D721Med (cell line): Measurements from ENCODE around the gene FGF19.

Source experiments
- DNase-seq: peaks from one replicate; pipeline ENCODE4 v3.0.0; 2011; ENCODE audit warnings: low spot score; ENCODE audit not compliant: insufficient read length
- FAIRE-seq: peaks from 2 replicates; lab custom pipeline; 2011; peaks lifted over from hg19 to GRCh38; lab: Jason Lieb, UNC
- TF ChIP-seq, protein P1 (sequence below): IDR thresholded peaks from 2 replicates; pipeline ENCODE4 v1.5.1; 2012; ENCODE audit warnings: mild to moderate bottlenecking, control low read depth; ENCODE audit not compliant: insufficient read depth; ENCODE audit errors: missing control alignments

Gene FGF19

DNA sequence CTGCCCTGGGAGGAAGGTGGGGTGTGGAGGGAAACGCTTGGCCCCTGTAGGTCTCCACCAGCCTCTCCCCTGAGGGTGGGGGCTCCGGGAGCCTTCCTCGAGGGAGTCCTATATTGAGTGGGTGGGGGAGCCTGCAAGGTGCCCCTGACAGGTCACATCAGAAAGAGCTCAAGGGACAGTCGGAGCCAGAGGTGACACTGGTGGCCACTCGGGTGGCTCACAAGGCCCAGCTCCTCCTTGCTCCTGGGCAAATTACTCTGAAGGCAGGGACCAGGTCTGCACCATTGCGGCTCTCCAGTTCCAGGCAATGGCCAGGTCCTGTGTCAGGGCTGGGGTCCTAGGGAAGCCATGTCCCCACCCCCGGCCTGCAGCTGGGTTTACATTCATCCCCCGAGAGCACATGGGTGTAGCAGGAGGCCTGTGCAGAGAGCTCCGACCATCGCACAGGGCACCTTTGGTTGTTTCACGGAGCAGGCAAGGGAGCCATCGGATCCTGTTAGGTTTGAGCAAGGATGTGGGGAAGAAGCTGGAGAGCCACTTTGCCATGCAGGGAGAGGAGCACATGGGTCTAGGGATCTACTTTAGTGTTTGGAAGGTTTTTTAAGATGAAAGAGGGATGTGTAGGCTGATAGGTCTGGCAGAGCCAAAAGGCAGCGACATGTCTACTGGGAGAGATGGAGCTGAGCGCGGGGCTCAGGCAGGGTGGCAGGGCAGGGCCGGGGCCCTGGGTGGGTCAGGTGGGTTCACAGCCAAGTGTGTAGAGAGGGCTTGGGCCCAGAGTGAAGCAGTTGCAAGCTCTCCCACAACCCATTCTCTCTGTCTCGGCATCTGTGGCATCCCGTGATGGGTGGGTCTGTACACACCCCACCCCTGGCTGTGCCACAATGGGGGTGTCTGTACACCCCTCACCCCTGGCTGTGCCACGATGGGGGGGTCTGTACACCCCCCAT is 48.1 kb downstream of the FGF19 start:
- FAIRE-seq (no peak), DNase-seq (no peak)
- TF ChIP-seq, protein P1, sequence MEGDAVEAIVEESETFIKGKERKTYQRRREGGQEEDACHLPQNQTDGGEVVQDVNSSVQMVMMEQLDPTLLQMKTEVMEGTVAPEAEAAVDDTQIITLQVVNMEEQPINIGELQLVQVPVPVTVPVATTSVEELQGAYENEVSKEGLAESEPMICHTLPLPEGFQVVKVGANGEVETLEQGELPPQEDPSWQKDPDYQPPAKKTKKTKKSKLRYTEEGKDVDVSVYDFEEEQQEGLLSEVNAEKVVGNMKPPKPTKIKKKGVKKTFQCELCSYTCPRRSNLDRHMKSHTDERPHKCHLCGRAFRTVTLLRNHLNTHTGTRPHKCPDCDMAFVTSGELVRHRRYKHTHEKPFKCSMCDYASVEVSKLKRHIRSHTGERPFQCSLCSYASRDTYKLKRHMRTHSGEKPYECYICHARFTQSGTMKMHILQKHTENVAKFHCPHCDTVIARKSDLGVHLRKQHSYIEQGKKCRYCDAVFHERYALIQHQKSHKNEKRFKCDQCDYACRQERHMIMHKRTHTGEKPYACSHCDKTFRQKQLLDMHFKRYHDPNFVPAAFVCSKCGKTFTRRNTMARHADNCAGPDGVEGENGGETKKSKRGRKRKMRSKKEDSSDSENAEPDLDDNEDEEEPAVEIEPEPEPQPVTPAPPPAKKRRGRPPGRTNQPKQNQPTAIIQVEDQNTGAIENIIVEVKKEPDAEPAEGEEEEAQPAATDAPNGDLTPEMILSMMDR, result no peak

DNA sequence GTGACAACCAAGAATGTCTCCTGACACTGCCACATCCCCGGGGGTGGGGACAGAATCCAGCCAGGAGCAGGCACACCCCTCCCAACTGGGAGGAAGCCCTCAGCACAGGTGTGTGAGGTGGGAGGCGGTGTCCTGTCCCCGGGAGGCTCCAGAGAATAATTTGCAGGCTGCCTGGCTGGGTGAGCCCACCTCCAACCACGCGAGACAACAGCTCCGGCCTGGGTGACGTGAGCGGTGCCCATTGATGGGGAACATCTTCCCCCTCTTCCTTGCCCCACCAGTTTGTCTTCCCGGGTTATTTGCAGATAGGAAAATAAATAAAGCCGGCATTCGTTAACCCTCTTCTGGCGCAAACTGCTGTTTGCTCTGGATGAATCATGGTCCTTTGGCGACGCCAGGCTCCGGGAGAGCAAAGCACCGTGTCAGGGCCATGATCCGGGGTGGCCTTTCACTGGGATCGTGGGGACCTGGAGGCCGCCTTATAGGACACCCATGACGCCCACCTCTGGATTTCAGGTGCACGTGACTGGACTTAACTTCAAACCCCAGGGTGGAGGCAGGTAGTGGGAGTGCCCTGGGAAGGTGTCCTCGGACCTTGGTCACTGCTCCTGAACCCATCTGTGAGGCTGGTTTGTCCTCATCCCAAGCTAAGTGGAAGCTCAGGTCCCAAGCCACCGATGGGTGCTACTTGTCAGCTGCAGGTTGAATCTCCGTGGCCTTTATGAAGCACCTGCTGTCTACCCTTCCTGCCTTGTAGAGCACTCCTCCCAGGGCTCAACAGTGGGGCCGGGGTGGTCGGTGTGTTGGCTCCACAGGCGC is 49.0 kb downstream of the FGF19 start:
- no peak for DNase-seq
- no peak for FAIRE-seq
- TF ChIP-seq, protein P1, result no peak

GRCh38 chr11:69654001-69654659 is 49.7 kb downstream of the FGF19 start:
- no peak for FAIRE-seq

DNA sequence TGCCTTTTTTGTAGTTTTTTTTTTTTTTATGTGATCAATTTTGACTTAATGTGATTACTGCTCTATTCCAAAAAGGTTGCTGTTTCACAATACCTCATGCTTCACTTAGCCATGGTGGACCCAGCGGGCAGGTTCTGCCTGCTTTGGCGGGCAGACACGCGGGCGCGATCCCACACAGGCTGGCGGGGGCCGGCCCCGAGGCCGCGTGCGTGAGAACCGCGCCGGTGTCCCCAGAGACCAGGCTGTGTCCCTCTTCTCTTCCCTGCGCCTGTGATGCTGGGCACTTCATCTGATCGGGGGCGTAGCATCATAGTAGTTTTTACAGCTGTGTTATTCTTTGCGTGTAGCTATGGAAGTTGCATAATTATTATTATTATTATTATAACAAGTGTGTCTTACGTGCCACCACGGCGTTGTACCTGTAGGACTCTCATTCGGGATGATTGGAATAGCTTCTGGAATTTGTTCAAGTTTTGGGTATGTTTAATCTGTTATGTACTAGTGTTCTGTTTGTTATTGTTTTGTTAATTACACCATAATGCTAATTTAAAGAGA is 50.3 kb downstream of the FGF19 start:
- no peak for DNase-seq
- no peak for FAIRE-seq

More at GRCh38 chr11:69654001-69654659, 49.7 kb downstream of the FGF19 start:
- TF ChIP-seq, protein P1, result no peak
- no peak for DNase-seq

GRCh38 chr11:69652999-69653398 is 50.8 kb downstream of the FGF19 start:
- TF ChIP-seq, protein P1, result no peak
- DNase-seq (no peak), FAIRE-seq (no peak)

More for the DNA sequence above, 50.3 kb downstream of the FGF19 start:
- TF ChIP-seq, protein P1, result no peak

DNA sequence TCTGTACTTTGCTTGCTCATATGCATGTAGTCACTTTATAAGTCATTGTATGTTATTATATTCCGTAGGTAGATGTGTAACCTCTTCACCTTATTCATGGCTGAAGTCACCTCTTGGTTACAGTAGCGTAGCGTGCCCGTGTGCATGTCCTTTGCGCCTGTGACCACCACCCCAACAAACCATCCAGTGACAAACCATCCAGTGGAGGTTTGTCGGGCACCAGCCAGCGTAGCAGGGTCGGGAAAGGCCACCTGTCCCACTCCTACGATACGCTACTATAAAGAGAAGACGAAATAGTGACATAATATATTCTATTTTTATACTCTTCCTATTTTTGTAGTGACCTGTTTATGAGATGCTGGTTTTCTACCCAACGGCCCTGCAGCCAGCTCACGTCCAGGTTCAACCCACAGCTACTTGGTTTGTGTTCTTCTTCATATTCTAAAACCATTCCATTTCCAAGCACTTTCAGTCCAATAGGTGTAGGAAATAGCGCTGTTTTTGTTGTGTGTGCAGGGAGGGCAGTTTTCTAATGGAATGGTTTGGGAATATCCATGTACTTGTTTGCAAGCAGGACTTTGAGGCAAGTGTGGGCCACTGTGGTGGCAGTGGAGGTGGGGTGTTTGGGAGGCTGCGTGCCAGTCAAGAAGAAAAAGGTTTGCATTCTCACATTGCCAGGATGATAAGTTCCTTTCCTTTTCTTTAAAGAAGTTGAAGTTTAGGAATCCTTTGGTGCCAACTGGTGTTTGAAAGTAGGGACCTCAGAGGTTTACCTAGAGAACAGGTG is 51.8 kb downstream of the FGF19 start:
- FAIRE-seq (no peak), DNase-seq (no peak)
- TF ChIP-seq, protein P1, result no peak
